ENCODE measurements around the gene C5orf47.

The C5orf47 gene

DNA sequence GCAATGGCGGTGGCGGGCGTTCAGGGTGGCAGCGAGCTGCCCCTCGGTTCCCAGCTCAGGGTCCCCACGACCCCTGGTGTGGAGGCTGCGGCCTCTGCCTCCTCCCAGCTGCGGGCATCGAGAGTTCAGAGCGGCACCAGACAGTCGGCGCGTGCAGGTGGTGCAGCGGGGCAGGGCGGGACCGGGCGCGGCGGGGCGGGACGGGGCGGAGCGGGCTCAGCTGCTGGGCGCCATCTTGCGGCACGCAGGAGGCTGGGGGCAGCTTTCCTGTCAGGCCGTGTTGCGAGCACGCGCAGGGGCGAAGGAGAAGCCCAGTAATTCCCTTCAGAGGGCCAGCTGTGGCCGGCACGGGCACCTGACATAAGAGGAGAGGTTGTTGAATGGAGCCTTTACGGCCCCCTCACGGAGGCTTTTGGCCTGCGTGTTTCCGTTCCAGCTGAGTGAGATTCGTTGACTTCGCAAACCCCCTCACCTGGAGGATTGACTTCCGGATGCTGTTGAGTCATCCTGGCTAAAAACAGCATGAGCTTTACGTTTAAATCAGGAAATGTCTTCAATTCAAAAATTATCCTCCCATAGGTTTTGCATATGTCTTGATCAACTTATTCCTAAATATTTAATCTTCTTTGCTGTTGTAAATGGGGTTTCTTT lies 587 bp downstream of the C5orf47 start:
- Histone ChIP-seq H3K4me1 (ENCODE audit: insufficient read depth, poor library complexity, severe bottlenecking) (no peaks in the 10 kb centered on the region), H3K4me3 (ENCODE audit: severe bottlenecking) (no peak overlapping the region), H3K36me3 (ENCODE audit: low read depth) (no peaks in the 10 kb centered on the region), H3K9me3 (ENCODE audit: severe bottlenecking) (no peaks in the 10 kb centered on the region), H3K27me3 (ENCODE audit: insufficient read depth, poor library complexity, severe bottlenecking) (peaks cover 13% of the 10 kb centered on the region), H3K27ac (ENCODE audit: poor library complexity, severe bottlenecking) (no peak overlapping the region)
- ATAC-seq (ENCODE audit: low read depth) (no peak), DNase-seq (ENCODE audit: low spot score) (no peak)
- TF ChIP-seq, protein P1, sequence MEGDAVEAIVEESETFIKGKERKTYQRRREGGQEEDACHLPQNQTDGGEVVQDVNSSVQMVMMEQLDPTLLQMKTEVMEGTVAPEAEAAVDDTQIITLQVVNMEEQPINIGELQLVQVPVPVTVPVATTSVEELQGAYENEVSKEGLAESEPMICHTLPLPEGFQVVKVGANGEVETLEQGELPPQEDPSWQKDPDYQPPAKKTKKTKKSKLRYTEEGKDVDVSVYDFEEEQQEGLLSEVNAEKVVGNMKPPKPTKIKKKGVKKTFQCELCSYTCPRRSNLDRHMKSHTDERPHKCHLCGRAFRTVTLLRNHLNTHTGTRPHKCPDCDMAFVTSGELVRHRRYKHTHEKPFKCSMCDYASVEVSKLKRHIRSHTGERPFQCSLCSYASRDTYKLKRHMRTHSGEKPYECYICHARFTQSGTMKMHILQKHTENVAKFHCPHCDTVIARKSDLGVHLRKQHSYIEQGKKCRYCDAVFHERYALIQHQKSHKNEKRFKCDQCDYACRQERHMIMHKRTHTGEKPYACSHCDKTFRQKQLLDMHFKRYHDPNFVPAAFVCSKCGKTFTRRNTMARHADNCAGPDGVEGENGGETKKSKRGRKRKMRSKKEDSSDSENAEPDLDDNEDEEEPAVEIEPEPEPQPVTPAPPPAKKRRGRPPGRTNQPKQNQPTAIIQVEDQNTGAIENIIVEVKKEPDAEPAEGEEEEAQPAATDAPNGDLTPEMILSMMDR (IDR thresholded peaks at IDR 0.05; ENCODE audit: poor library complexity, severe bottlenecking): no peak

DNA sequence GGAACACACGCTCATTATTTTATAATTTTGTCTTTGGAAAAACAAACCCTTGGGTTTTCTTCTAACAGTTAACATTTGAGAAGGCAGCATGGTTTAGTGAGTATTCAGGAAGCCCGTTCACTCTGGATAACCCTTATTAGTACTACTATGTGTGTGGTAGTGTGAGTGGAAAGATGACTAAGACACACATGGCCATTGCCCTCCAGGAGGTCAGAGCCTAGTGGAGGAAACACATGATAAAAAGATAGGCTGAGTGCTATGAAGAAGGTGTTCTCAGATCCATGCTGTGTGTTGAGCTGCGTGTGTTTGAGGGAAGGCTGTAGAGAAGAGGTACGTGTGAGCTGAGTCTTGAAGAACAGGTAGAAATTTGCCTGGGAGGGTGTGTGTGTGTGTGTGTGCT lies 8.4 kb downstream of the C5orf47 start:
- Histone ChIP-seq H3K36me3 (ENCODE audit: low read depth) (no peaks in the 10 kb centered on the region), H3K4me3 (ENCODE audit: severe bottlenecking) (no peak overlapping the region), H3K27me3 (ENCODE audit: insufficient read depth, poor library complexity, severe bottlenecking) (peaks cover 54% of the 10 kb centered on the region), H3K4me1 (ENCODE audit: insufficient read depth, poor library complexity, severe bottlenecking) (no peaks in the 10 kb centered on the region), H3K9me3 (ENCODE audit: severe bottlenecking) (no peaks in the 10 kb centered on the region), H3K27ac (ENCODE audit: poor library complexity, severe bottlenecking) (no peak overlapping the region)
- TF ChIP-seq, protein P1 (IDR thresholded peaks at IDR 0.05; ENCODE audit: poor library complexity, severe bottlenecking): no peak
- DNase-seq (ENCODE audit: low spot score): no peak
- ATAC-seq (ENCODE audit: low read depth): no peak

DNA sequence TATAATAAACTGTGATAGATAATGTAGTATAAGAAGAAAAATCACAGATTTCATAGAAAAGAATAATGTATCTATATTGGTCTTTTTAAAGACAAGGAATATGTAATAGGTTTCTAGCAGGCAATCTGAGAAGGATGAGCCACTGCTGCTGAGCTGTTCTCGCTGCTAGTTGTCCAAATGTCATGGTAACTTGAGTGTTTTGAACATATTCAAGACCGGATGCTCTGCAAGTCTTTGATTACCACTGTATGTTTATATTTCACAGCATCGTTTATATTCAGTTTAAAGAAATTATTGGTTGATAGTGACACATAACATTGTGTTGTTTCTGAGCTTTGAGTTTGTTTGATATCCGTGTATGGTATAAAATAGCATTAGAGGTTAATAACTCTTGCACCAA lies 9.6 kb downstream of the C5orf47 start:
- Histone ChIP-seq H3K36me3 (ENCODE audit: low read depth) (no peaks in the 10 kb centered on the region), H3K27ac (ENCODE audit: poor library complexity, severe bottlenecking) (no peak overlapping the region), H3K9me3 (ENCODE audit: severe bottlenecking) (no peaks in the 10 kb centered on the region), H3K27me3 (ENCODE audit: insufficient read depth, poor library complexity, severe bottlenecking) (peaks cover 45% of the 10 kb centered on the region), H3K4me3 (ENCODE audit: severe bottlenecking) (no peak overlapping the region), H3K4me1 (ENCODE audit: insufficient read depth, poor library complexity, severe bottlenecking) (no peaks in the 10 kb centered on the region)
- ATAC-seq (ENCODE audit: low read depth) (no peak), DNase-seq (ENCODE audit: low spot score) (no peak)
- TF ChIP-seq, protein P1 (IDR thresholded peaks at IDR 0.05; ENCODE audit: poor library complexity, severe bottlenecking): no peak

DNA sequence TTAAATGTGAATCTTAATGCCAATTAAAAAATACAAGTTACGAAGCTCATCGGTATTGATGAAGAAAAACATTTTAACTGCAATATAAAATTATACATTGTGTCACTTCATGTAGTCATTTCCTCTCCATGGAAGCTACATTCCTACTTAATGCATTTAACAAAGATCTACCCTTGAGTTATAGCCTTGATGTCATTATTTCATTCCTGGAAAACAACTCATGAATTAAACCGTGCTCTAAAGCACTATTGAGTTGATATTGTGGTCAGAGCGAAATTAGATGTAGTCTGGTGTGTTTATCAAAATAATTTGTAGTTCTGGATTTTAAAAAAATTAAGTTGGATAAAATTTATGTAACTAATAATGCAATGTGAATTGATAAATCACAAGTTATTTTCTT lies 11.1 kb downstream of the C5orf47 start:
- H3K4me3 ChIP-seq (ENCODE audit: severe bottlenecking): no peak overlapping the region
- DNase-seq (ENCODE audit: low spot score) (no peak), ATAC-seq (ENCODE audit: low read depth) (no peak)
- peaks cover 53% of the 10 kb centered on the region for H3K27me3 ChIP-seq (ENCODE audit: insufficient read depth, poor library complexity, severe bottlenecking)
- no peak overlapping the region for H3K27ac ChIP-seq (ENCODE audit: poor library complexity, severe bottlenecking)
- H3K36me3 ChIP-seq (ENCODE audit: low read depth): no peaks in the 10 kb centered on the region
- no peaks in the 10 kb centered on the region for H3K9me3 ChIP-seq (ENCODE audit: severe bottlenecking)
- TF ChIP-seq, protein P1 (IDR thresholded peaks at IDR 0.05; ENCODE audit: poor library complexity, severe bottlenecking): no peak
- H3K4me1 ChIP-seq (ENCODE audit: insufficient read depth, poor library complexity, severe bottlenecking): no peaks in the 10 kb centered on the region

DNA sequence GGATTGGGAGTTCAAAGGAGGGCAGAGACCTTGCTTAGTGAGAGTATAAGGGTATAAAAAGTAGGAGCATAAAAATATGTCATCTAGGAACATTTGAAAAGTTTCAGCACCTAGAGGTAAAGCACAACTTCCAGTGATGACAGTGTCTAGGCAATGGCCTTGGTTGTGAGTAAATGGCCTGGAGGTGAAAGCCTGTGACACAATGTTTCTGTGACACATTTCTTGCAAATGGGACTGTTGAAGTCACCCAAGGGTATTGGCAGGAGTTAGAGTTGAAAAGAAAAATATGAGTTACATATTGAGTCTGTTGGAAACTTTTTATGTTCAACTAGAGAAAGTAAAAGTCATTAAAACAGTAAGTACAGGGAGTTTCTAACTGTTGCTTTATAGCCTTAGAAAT lies 14.8 kb downstream of the C5orf47 start:
- no peak overlapping the region for H3K4me3 ChIP-seq (ENCODE audit: severe bottlenecking)
- TF ChIP-seq, protein P1 (IDR thresholded peaks at IDR 0.05; ENCODE audit: poor library complexity, severe bottlenecking): no peak
- no peaks in the 10 kb centered on the region for H3K9me3 ChIP-seq (ENCODE audit: severe bottlenecking)
- no peaks in the 10 kb centered on the region for H3K4me1 ChIP-seq (ENCODE audit: insufficient read depth, poor library complexity, severe bottlenecking)
- no peak for DNase-seq (ENCODE audit: low spot score)
- H3K27ac ChIP-seq (ENCODE audit: poor library complexity, severe bottlenecking): no peak overlapping the region
- ATAC-seq (ENCODE audit: low read depth): no peak
- no peaks in the 10 kb centered on the region for H3K36me3 ChIP-seq (ENCODE audit: low read depth)
- peaks cover 21% of the 10 kb centered on the region for H3K27me3 ChIP-seq (ENCODE audit: insufficient read depth, poor library complexity, severe bottlenecking)
